Measurements from ENCODE around the gene PAX7. TPM values are rescaled to one million over a fixed set of nuclear protein-coding genes. Genes with fewer than 3 reads are reported as not detected.

The PAX7 gene
- total RNA-seq, 2 experiments from 2014 or later: not detected

DNA sequence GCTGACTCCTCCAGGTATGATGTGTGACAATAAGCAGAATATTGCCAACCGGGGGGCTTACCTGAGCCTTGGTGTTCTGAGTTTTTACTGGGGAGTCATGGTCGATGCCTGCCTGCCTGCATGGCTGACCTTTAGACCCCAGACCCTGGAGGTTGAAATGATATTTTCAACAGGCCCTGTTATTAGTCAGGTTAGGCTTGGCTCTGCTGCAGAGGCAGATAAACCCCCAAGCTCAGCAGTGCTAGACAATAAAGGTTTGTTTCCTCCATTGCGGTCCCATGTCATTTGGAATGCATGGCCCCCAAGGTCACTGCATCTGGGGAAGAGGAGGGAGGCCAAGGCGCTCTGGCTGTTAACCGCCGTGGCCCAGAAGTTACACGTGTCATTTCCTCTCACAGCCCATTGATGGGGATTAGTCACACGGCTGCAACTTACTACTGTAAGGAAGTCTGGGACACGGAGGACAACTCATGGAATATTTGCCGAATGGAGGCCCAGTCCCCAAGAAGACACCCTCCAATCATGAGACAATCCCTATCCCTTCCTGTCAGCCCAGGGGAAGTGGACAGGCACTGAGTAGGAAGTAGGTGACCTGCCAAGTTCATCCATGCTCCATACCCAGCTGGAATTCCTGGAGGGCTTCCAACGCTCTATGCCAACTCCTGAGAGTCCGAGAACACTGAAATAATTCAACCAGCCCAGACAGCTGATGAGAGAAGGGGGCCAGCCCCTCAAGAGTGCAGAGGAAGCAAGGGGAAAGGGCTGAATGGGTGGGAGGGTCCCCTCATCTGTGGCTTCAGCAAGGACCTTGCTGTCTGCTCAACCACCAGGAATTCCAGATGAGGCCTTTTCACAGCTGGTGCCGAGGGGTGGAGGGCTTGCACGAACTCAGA lies 131.5 kb downstream of the PAX7 start:
- Mint-ChIP-seq H3K4me1 (ENCODE audit: low read depth) (no peaks in the 10 kb centered on the region), H3K36me3 (ENCODE audit: low read depth) (no peaks in the 10 kb centered on the region), H3K27ac (no peak overlapping the region), H3K9me3 (peaks cover 8% of the 10 kb centered on the region), H3K27me3 (peaks cover 52% of the 10 kb centered on the region), H3K4me3 (no peak overlapping the region)
- DNase-seq (no peak), ATAC-seq (ENCODE audit: poor library complexity) (no peak)
- no peak overlapping the region for H3K4me3 ChIP-seq (ENCODE audit: low read length)
- peaks cover 12% of the 10 kb centered on the region in 2 experiments for H3K27me3 ChIP-seq (ENCODE audit: control insufficient read depth in 1 of 2, insufficient read depth in 2 of 2, low read length in 2 of 2)
- intact Hi-C loops (cut with DNase I, micrococcal nuclease): no loop called here
- TF ChIP-seq, protein P1, sequence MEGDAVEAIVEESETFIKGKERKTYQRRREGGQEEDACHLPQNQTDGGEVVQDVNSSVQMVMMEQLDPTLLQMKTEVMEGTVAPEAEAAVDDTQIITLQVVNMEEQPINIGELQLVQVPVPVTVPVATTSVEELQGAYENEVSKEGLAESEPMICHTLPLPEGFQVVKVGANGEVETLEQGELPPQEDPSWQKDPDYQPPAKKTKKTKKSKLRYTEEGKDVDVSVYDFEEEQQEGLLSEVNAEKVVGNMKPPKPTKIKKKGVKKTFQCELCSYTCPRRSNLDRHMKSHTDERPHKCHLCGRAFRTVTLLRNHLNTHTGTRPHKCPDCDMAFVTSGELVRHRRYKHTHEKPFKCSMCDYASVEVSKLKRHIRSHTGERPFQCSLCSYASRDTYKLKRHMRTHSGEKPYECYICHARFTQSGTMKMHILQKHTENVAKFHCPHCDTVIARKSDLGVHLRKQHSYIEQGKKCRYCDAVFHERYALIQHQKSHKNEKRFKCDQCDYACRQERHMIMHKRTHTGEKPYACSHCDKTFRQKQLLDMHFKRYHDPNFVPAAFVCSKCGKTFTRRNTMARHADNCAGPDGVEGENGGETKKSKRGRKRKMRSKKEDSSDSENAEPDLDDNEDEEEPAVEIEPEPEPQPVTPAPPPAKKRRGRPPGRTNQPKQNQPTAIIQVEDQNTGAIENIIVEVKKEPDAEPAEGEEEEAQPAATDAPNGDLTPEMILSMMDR (IDR thresholded peaks at IDR 0.05): no peak
- POLR2A ChIA-PET: no interaction called here
- H3K4me1 ChIP-seq (ENCODE audit: insufficient read depth, low read length): no peaks in the 10 kb centered on the region
- CTCF ChIA-PET: no interaction called here
- H3K9me3 ChIP-seq (ENCODE audit: control insufficient read depth in 1 of 2, insufficient read depth in 1 of 2, low read length in 2 of 2): peaks cover 4% of the 10 kb centered on the region in 2 experiments
- no peak overlapping the region for H3K27ac ChIP-seq (ENCODE audit: low read depth in 1 of 2, low read length in 2 of 2)
- H3K36me3 ChIP-seq (ENCODE audit: insufficient read depth, low read length): no peaks in the 10 kb centered on the region

- H3K36me3 ChIP-seq (ENCODE audit: insufficient read depth, low read length): no peaks in the 10 kb centered on the region
- POLR2A ChIA-PET: no interaction called here
- Mint-ChIP-seq H3K27me3 (peaks cover 67% of the 10 kb centered on the region), H3K4me1 (ENCODE audit: low read depth) (no peaks in the 10 kb centered on the region), H3K9me3 (no peaks in the 10 kb centered on the region), H3K4me3 (no peak overlapping the region), H3K36me3 (ENCODE audit: low read depth) (no peaks in the 10 kb centered on the region), H3K27ac (no peak overlapping the region)
- no peaks in the 10 kb centered on the region for H3K4me1 ChIP-seq (ENCODE audit: insufficient read depth, low read length)
- no peak overlapping the region for H3K4me3 ChIP-seq (ENCODE audit: low read length)
- intact Hi-C loops (cut with DNase I, micrococcal nuclease): no loop called here
- H3K27ac ChIP-seq (ENCODE audit: low read depth in 1 of 2, low read length in 2 of 2): no peak overlapping the region
- DNase-seq (no peak), ATAC-seq (ENCODE audit: poor library complexity) (no peak)
- TF ChIP-seq, protein P1 (IDR thresholded peaks at IDR 0.05): no peak
- CTCF ChIA-PET: no interaction called here
- H3K27me3 ChIP-seq (ENCODE audit: control insufficient read depth in 1 of 2, insufficient read depth in 2 of 2, low read length in 2 of 2): peaks cover 12% of the 10 kb centered on the region in 2 experiments
- peaks cover 0 to 4% of the 10 kb centered on the region in 2 experiments for H3K9me3 ChIP-seq (ENCODE audit: control insufficient read depth in 1 of 2, insufficient read depth in 1 of 2, low read length in 2 of 2)
Observed at GRCh38 chr1:18764362-18764761, 133.7 kb downstream of the PAX7 start.

- CTCF ChIA-PET: no interaction called here
Observed at GRCh38 chr1:18765725-18766124, 135.1 kb downstream of the PAX7 start.

More at GRCh38 chr1:18765725-18766124, 135.1 kb downstream of the PAX7 start:
- Mint-ChIP-seq H3K9me3 (no peaks in the 10 kb centered on the region), H3K36me3 (ENCODE audit: low read depth) (no peaks in the 10 kb centered on the region), H3K27me3 (peaks cover 78% of the 10 kb centered on the region), H3K4me3 (no peak overlapping the region), H3K4me1 (ENCODE audit: low read depth) (no peaks in the 10 kb centered on the region), H3K27ac (no peak overlapping the region)
- ATAC-seq (ENCODE audit: poor library complexity) (no peak), DNase-seq (no peak)
- Histone ChIP-seq H3K27ac (ENCODE audit: low read depth in 1 of 2, low read length in 2 of 2) (no peak overlapping the region), H3K9me3 (ENCODE audit: control insufficient read depth in 1 of 2, insufficient read depth in 1 of 2, low read length in 2 of 2) (peaks cover 0 to 4% of the 10 kb centered on the region in 2 experiments), H3K27me3 (ENCODE audit: control insufficient read depth in 1 of 2, insufficient read depth in 2 of 2, low read length in 2 of 2) (peaks cover 6 to 8% of the 10 kb centered on the region in 2 experiments), H3K4me3 (ENCODE audit: low read length) (no peak overlapping the region), H3K4me1 (ENCODE audit: insufficient read depth, low read length) (no peaks in the 10 kb centered on the region), H3K36me3 (ENCODE audit: insufficient read depth, low read length) (no peaks in the 10 kb centered on the region)
- TF ChIP-seq, protein P1 (IDR thresholded peaks at IDR 0.05): no peak
- POLR2A ChIA-PET: no interaction called here
- intact Hi-C loops (cut with DNase I, micrococcal nuclease): no loop called here
